ENCODE data around the gene SP6. TPM values are rescaled to one million over a fixed set of nuclear protein-coding genes. Genes with fewer than 3 reads are reported as not detected.

The SP6 gene
- total RNA-seq = 0.28 TPM
- polyA plus RNA-seq = 4.6 TPM
- long read RNA-seq, donor 1 = 0 reads
- long read RNA-seq, donor 2 = 0 reads
- long read RNA-seq, donor 3 = 0 reads
- long read RNA-seq, donor 4, partial matches to known transcripts = 0 of 1 reads
- long read RNA-seq, donor 4, other reads (novel, unspliced or antisense) = 0 of 1 reads
- long read RNA-seq, donor 5 = 0 reads
- long read RNA-seq, donor 6 = 0 reads
- long read RNA-seq, donor 7 = 0 reads
- long read RNA-seq, donor 8 = 0 reads
- long read RNA-seq, donor 9 = 0 reads
- long read RNA-seq, donor 10 = 0 reads

DNA sequence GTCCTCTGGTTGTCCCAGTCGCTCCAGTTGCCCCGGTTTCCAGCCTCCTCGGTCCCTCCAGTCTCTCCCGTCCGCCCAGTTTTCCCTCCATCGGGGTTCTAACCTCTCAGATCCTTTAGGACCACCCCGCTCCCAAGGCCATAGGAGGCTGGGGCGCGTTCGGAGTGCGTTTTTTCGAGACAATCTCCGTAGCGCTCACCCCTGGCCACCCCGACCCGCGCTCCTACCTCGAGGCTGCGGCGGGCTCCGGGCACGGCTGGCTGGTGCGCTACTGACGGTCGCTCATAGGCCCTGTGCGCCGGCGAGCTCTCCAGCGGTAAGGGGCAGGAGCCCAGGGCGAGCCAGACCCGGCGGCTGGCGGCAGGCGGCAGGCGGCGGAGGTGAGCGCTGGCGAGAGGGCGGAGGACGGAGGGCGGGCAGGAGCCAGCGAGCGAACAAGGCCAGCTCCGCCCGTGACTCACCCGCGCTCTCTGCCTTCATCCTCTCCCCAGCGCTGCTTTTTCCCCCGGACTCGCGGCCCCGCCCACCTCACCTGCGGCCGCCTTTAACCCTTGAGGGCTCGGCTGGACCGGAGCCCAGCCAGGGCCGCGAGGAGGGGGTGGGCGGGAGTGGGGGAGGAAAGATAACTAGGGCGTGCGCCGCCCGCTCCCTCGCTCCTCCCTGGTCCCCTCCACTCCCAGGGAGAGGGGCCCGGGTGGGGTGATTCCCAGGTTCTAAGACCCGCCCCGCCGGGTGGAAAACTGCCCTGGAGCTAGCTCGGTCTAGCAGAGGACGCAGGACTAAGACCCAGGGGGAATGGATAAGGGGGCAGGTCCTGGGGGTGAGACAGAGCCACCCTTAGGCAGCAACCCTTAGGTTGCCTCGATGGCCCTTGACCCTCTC is at the start of gene SP6:
Gene SP6 (minus strand): TSS at position 472 of the 882 bp plus-strand sequence. CDS start 2,734 bp downstream, outside the sequence.
- peak in 1 of 9 donors; percentile 47 for DNase-seq (ENCODE audit: low read depth in 6 of 9, low spot score in 9 of 9)
- H3K27ac ChIP-seq (ENCODE audit: low read depth in 1 of 2, low read length in 1 of 2) = no peak within 1 kb of the TSS
- H3K27me3 ChIP-seq (ENCODE audit: control insufficient read depth in 2 of 2, insufficient read depth in 1 of 2, low read length in 1 of 2) = peaks cover 92 to 100% of the 10 kb centered on the region in 2 donors
- peaks cover 2 to 37% of the 10 kb centered on the region in 2 donors for H3K4me1 ChIP-seq (ENCODE audit: control insufficient read depth in 2 of 2, insufficient read depth in 2 of 2, low read length in 2 of 2)
- 7% methylated on average over 71 of the region's 71 CpGs for WGBS
- H3K36me3 ChIP-seq (ENCODE audit: control insufficient read depth in 2 of 2, insufficient read depth in 2 of 2, low read length in 1 of 2) = no peaks in the 10 kb centered on the region
- H3K4me3 ChIP-seq (ENCODE audit: low read length in 2 of 2) = peak within 1 kb of the TSS in 1 of 2 donors; percentile 14
- peaks cover 0 to 18% of the 10 kb centered on the region in 2 donors for H3K9me3 ChIP-seq (ENCODE audit: control insufficient read depth in 2 of 2, insufficient read depth in 1 of 2, low read length in 1 of 2)

- Histone ChIP-seq H3K4me3 (ENCODE audit: low read length in 2 of 2) (no peak overlapping the region), H3K9me3 (ENCODE audit: control insufficient read depth in 2 of 2, insufficient read depth in 1 of 2, low read length in 1 of 2) (no peaks in the 10 kb centered on the region), H3K27ac (ENCODE audit: low read depth in 1 of 2, low read length in 1 of 2) (peak overlapping the region; percentile 77 to 84), H3K27me3 (ENCODE audit: control insufficient read depth in 2 of 2, insufficient read depth in 1 of 2, low read length in 1 of 2) (no peaks in the 10 kb centered on the region), H3K4me1 (ENCODE audit: control insufficient read depth in 2 of 2, insufficient read depth in 2 of 2, low read length in 2 of 2) (peaks cover 20 to 32% of the 10 kb centered on the region in 2 donors), H3K36me3 (ENCODE audit: control insufficient read depth in 2 of 2, insufficient read depth in 2 of 2, low read length in 1 of 2) (peaks cover 3 to 32% of the 10 kb centered on the region in 2 donors)
- DNase-seq (ENCODE audit: low read depth in 6 of 9, low spot score in 9 of 9) = no peak
- 93% methylated on average over 5 of the region's 5 CpGs for WGBS
These were observed 48.7 kb upstream of the SP6 start for GRCh38 chr17:47899643-47900042.

DNA sequence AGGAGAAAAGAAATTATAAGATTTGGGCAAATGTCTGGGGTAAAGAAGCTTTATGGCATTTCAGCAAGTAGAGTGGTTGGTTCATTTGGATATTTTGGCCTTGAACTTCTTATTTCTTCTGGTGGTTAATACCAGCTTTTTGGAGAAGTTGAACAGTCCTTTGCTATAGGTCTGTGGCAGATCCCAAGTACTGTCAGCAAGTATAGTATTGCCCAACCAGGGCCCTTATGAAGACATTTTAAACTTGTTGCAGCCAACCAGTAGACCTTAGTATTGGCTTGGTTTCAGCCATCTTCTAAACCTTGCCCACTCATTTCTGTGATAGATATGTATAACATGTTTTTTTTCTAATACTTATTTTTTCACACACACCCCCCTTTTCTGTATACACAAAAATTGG is 47.3 kb upstream of the SP6 start:
- Histone ChIP-seq H3K27ac (ENCODE audit: low read depth in 1 of 2, low read length in 1 of 2) (no peak overlapping the region), H3K4me3 (ENCODE audit: low read length in 2 of 2) (no peak overlapping the region), H3K27me3 (ENCODE audit: control insufficient read depth in 2 of 2, insufficient read depth in 1 of 2, low read length in 1 of 2) (no peaks in the 10 kb centered on the region), H3K36me3 (ENCODE audit: control insufficient read depth in 2 of 2, insufficient read depth in 2 of 2, low read length in 1 of 2) (peaks cover 3 to 31% of the 10 kb centered on the region in 2 donors), H3K4me1 (ENCODE audit: control insufficient read depth in 2 of 2, insufficient read depth in 2 of 2, low read length in 2 of 2) (peaks cover 20 to 32% of the 10 kb centered on the region in 2 donors), H3K9me3 (ENCODE audit: control insufficient read depth in 2 of 2, insufficient read depth in 1 of 2, low read length in 1 of 2) (no peaks in the 10 kb centered on the region)
- DNase-seq (ENCODE audit: low read depth in 6 of 9, low spot score in 9 of 9) = no peak

- no peaks in the 10 kb centered on the region for H3K9me3 ChIP-seq (ENCODE audit: control insufficient read depth in 2 of 2, insufficient read depth in 1 of 2, low read length in 1 of 2)
- no peak overlapping the region for H3K27ac ChIP-seq (ENCODE audit: low read depth in 1 of 2, low read length in 1 of 2)
- peak overlapping the region in 1 of 2 donors; percentile 96 for H3K4me3 ChIP-seq (ENCODE audit: low read length in 2 of 2)
- peaks cover 20 to 32% of the 10 kb centered on the region in 2 donors for H3K4me1 ChIP-seq (ENCODE audit: control insufficient read depth in 2 of 2, insufficient read depth in 2 of 2, low read length in 2 of 2)
- DNase-seq (ENCODE audit: low read depth in 6 of 9, low spot score in 9 of 9) = no peak
- H3K36me3 ChIP-seq (ENCODE audit: control insufficient read depth in 2 of 2, insufficient read depth in 2 of 2, low read length in 1 of 2) = peaks cover 3 to 27% of the 10 kb centered on the region in 2 donors
- WGBS = 93% methylated on average over 5 of the region's 5 CpGs
- no peaks in the 10 kb centered on the region for H3K27me3 ChIP-seq (ENCODE audit: control insufficient read depth in 2 of 2, insufficient read depth in 1 of 2, low read length in 1 of 2)
These were observed 46.6 kb upstream of the SP6 start for GRCh38 chr17:47897561-47897960.

DNA sequence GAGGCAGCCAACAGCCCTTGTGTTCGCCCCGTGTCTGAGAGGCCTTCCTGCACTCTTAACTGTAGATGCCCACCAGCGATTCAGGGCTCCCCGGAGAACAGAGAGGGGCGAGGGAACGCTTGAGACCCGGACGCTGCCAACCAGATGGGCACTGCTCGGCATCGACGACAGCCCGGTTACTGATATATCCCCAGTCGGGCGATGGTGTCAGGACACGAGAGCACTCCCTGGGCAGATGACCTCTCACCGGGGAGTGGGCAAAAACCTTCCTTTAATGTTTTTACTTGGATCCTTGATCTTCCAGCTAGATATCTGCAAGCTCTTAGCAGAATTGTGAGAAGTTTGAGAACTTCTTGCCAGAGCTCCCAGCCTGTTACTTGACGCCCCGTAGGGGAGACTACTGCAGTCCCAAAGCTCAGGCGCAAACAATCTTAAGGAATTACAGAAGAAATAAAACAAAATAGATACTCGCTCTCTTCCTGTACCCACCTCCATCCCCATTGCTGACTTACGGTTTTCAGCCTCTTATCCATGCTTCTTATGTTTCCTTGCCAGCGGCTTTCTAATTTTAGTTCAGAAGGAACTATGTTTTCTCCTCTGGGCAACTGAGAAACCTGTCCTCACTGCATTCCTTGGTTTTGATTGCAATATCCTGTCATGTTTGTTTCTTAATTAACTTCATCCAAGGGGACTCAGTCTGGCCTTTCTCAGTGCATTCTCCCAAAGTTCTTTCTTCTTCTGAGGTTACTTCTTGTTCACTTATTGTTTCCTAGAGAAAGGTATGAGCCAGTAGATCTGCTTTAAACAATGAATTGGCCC is 45.9 kb upstream of the SP6 start:
- 4% methylated on average over 22 of the region's 22 CpGs for WGBS
- Histone ChIP-seq H3K36me3 (ENCODE audit: control insufficient read depth in 2 of 2, insufficient read depth in 2 of 2, low read length in 1 of 2) (peaks cover 3 to 23% of the 10 kb centered on the region in 2 donors), H3K27me3 (ENCODE audit: control insufficient read depth in 2 of 2, insufficient read depth in 1 of 2, low read length in 1 of 2) (no peaks in the 10 kb centered on the region), H3K4me1 (ENCODE audit: control insufficient read depth in 2 of 2, insufficient read depth in 2 of 2, low read length in 2 of 2) (peaks cover 20 to 32% of the 10 kb centered on the region in 2 donors), H3K27ac (ENCODE audit: low read depth in 1 of 2, low read length in 1 of 2) (peak overlapping the region; percentile 61 to 98), H3K9me3 (ENCODE audit: control insufficient read depth in 2 of 2, insufficient read depth in 1 of 2, low read length in 1 of 2) (no peaks in the 10 kb centered on the region), H3K4me3 (ENCODE audit: low read length in 2 of 2) (peak overlapping the region; percentile 74 to 96)
- peak in 1 of 9 donors; percentile 30 for DNase-seq (ENCODE audit: low read depth in 6 of 9, low spot score in 9 of 9)

GRCh38 chr17:47895856-47896671 is 45.1 kb upstream of the SP6 start, which contains the start of gene SP2:
TSS of gene SP2 (plus strand) at chr17:47896236. CDS start at chr17:47896287, 51 bp downstream.
- H3K36me3 ChIP-seq (ENCODE audit: control insufficient read depth in 2 of 2, insufficient read depth in 2 of 2, low read length in 1 of 2) = peaks cover 0 to 18% of the 10 kb centered on the region in 2 donors
- peaks cover 20 to 32% of the 10 kb centered on the region in 2 donors for H3K4me1 ChIP-seq (ENCODE audit: control insufficient read depth in 2 of 2, insufficient read depth in 2 of 2, low read length in 2 of 2)
- peak within 1 kb of the TSS; percentile 94 to 98 for H3K27ac ChIP-seq (ENCODE audit: low read depth in 1 of 2, low read length in 1 of 2)
- no peaks in the 10 kb centered on the region for H3K27me3 ChIP-seq (ENCODE audit: control insufficient read depth in 2 of 2, insufficient read depth in 1 of 2, low read length in 1 of 2)
- no peaks in the 10 kb centered on the region for H3K9me3 ChIP-seq (ENCODE audit: control insufficient read depth in 2 of 2, insufficient read depth in 1 of 2, low read length in 1 of 2)
- peak; percentile 100 for DNase-seq (ENCODE audit: low read depth in 6 of 9, low spot score in 9 of 9)
- under 1% methylated on average over 70 of the region's 70 CpGs for WGBS
- peak within 1 kb of the TSS; percentile 75 to 96 for H3K4me3 ChIP-seq (ENCODE audit: low read length in 2 of 2)

GRCh38 chr17:47895347-47895855 is 44.4 kb upstream of the SP6 start:
- under 1% methylated on average over 25 of the region's 25 CpGs for WGBS
- DNase-seq (ENCODE audit: low read depth in 6 of 9, low spot score in 9 of 9) = no peak
- Histone ChIP-seq H3K9me3 (ENCODE audit: control insufficient read depth in 2 of 2, insufficient read depth in 1 of 2, low read length in 1 of 2) (no peaks in the 10 kb centered on the region), H3K27ac (ENCODE audit: low read depth in 1 of 2, low read length in 1 of 2) (peak overlapping the region; percentile 85 to 89), H3K4me1 (ENCODE audit: control insufficient read depth in 2 of 2, insufficient read depth in 2 of 2, low read length in 2 of 2) (peaks cover 20 to 32% of the 10 kb centered on the region in 2 donors), H3K4me3 (ENCODE audit: low read length in 2 of 2) (peak overlapping the region; percentile 66 to 75), H3K36me3 (ENCODE audit: control insufficient read depth in 2 of 2, insufficient read depth in 2 of 2, low read length in 1 of 2) (peaks cover 0 to 15% of the 10 kb centered on the region in 2 donors), H3K27me3 (ENCODE audit: control insufficient read depth in 2 of 2, insufficient read depth in 1 of 2, low read length in 1 of 2) (no peaks in the 10 kb centered on the region)
